Stimulated activated CD8-positive, alpha-beta memory T cell treated with anti-CD3 and anti-CD28 coated beads, Interleukin-4, amount 100 ng/mL, for 4 hours (primary cell): Measurements from ENCODE around the gene KCNJ9.

ENCODE experiments used
- DNase-seq, 2 donors: peaks; one replicate each; pipeline ENCODE4 v3.0.0-alpha.2; 2020; ENCODE audit warnings: low read depth in 2 of 2, low spot score in 1 of 2

KCNJ9 gene

GRCh38 chr1:160087118-160087662 lies 5.9 kb downstream of the KCNJ9 start:
- no peak for DNase-seq

DNA sequence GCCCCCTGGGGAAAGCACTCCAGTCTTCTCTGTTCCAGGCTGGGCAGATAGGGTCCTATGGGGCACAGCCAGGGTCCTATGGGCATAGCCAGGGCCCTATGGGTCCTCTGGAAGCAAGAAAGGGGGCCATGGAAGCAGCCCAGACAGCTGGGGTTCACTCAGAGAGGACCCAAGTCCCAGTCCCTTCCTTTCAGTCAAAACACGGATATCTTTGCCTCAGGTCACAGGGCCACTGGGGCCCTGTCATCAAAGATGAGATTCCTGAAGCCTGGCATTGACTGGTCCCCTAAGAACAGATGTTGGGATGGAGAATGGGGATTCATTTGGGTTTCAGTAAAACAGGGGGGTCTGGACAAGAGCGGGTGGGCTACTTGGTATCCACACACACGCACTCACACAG lies 8.5 kb downstream of the KCNJ9 start:
- no peak for DNase-seq

DNA sequence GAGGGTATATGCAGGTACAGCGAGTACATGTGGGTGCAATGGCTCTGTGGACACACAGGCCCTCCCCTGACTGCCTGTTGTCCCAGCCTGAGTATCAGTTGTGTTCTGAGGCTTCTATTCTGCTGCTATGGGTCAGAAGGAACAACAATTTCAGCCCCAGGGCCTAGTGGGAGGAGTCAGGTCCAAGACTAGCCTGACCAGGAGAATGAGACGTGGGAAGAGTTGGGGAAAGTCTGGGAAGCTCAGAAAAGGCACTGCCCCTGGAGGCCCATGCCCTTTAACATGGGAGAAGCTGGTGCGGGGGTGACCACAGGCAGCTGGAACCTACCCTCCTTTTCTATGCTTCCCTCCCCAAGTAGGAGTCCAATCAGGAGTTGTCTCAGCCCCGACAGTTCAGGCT lies 9.4 kb downstream of the KCNJ9 start:
- DNase-seq: no peak

GRCh38 chr1:160091666-160092223 lies 10.4 kb downstream of the KCNJ9 start:
- DNase-seq: no peak

DNA sequence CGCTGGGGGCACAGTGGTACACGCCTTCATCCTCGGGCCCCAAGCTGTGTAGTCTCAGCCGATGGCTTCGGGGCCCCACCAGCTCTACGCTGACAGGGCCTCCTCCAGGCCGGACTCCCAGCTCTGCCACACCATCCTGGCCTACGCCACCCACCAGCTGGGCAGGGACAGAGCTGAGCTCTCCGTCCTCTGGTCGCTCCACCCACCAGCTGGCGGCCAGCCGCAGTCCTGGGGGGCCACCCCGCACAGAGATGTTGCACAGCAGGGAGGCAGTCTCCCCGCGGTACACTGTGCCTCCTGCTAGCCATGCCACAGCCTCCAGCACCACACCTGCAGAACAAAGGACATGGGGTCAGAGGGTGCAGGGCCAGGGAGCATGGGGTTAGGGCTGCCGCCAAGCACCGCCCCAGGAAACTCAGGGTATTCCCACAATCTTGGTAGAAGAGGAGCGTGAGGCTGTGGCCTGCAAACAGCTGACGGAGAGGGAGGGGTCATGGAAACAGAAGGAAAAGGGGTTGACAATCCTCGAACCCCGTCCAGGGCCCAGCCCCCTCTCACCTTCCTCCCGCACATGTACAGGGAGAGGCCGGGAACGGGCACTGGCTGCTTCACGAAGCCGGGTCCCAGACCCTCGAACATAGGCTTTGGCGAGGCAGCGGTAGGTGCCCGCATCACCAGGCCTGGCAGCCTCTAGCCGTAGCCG lies 11.2 kb downstream of the KCNJ9 start:
- DNase-seq: no peak

- DNase-seq: no peak
These were observed 11.7 kb downstream of the KCNJ9 start for GRCh38 chr1:160093069-160093395.

DNA sequence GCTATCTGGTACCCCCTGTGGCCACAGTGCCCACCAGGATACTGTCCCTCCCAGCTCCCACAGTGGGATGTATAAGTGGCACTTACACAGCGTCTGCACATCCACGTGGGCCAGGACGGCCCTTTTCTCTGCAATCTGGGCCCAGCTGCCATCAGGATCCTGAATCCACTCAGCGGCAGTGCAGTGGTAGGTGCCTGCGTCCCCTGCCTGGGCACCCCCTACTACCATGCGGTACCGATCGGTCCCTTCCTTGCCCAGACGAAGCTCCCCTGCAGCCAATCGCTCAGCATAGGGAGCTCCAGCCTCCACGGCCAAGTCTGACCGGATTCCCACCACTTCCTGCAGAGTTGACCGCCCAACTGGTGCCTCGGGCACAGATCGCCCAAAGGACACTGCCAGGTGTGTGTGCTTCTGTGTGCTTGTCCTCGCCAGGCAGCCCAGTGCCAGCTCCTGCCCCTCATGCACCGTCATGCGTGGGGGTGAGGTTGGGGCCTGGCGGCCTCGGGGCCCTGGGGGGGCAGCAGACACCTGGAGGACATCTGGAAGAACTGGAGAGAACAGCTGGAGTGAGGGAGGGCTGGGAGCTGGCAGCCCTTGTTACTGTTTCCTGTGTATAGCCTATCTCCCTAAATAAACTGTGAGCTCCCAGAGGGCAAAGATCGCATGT lies 12.4 kb downstream of the KCNJ9 start:
- DNase-seq: no peak

DNA sequence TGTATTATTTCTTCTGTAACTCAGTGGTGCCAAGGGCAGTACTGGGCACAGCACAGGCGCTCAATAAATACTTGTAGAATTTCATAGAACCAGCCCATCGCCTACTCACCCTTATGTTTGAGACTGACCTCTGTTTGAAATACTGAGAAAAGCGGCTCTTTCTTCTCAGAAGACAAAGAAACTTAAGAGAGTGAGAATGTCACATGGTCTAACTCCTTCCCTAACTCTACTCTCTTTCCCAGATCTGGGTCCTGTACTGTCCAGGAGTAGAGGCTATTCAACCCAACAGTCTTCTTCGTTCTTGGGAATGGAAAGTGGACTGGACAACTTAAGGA lies 12.9 kb downstream of the KCNJ9 start:
- no peak for DNase-seq

- no peak for DNase-seq
These were observed 13.5 kb downstream of the KCNJ9 start for GRCh38 chr1:160094806-160095205.

GRCh38 chr1:160095382-160096105 lies 14.2 kb downstream of the KCNJ9 start:
- DNase-seq: no peak

DNA sequence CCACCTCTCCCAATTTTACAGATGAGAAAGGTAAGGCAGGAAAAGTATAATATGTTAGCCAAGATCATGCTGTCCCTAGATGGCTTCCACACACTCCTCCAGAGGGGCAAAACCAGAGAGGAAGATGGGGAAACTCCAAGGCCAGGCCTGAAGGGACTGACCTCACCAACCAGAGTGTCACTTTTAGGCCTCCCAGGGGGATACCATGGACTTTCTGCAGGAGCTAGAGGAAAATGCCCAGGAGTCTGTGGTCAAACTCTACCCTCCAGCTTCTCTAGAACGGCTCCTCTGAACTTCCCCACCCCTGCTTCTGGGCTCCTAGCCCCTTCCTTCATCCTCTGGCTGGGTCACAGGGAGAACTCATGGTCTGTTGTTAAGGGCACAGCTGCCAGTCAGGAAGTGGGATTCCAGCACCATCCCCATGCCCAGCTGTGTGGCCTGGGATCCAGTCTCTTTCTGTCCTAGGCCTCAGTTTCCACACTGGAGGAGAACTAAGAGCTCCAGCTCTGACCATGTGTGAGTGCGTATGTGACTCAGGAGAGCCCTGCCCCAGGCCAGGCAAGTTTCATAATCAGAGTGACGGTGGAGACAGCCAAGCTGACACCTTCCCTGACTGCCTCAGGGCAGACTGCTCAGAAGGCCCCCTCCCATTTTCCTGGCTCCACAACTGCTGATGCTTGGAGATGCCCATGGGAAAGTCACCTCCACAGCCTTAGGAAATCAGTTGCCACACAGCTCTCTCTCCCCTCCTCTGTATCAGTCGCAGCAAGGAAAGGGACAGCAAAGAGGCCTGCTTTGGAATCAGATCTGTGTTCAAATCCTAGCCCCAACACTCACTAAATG lies 15.2 kb downstream of the KCNJ9 start:
- no peak for DNase-seq

DNA sequence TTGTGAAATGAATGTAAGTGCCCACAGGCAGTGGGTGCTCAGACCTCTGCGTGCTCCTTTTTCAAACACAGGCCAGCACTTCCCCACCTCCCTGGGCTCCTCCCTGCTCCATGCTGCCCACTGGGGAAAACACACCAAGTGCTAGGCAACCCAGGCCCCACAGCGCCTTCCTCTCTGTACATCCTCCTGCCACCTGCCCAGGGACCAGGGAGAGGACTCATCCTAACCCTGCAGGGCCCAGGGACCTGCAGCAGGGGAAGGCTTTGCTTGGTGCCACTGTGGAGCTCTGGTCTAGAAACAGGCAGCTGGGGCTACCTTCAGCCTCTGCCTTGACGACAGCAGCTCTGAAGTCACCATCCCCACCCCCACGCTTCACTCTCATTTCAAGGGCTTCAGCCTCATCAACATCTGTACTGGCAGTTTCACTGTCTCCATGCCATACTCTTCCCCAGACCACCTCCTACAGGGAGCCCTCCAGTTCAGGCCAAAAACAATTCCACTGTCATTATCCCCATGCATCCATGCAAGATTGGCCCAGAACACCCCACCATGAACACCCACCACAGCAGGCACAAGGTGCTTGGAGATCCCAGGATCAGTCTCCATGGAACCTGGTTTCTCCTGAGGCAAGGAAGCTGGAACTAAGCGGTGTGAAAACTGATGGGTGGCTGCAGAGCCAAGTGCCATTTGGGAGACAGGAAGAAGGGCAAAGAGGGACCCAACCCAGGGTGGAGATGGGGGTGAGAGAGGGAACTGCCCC lies 16.0 kb downstream of the KCNJ9 start:
- no peak for DNase-seq

- peak; percentile 84 to 85 for DNase-seq
These were observed 16.8 kb downstream of the KCNJ9 start, which contains the start of gene IGSF8 for GRCh38 chr1:160097911-160098851. IGSF8 (minus strand) TSS chr1:160098619; CDS start chr1:160098472, 147 bp downstream.

DNA sequence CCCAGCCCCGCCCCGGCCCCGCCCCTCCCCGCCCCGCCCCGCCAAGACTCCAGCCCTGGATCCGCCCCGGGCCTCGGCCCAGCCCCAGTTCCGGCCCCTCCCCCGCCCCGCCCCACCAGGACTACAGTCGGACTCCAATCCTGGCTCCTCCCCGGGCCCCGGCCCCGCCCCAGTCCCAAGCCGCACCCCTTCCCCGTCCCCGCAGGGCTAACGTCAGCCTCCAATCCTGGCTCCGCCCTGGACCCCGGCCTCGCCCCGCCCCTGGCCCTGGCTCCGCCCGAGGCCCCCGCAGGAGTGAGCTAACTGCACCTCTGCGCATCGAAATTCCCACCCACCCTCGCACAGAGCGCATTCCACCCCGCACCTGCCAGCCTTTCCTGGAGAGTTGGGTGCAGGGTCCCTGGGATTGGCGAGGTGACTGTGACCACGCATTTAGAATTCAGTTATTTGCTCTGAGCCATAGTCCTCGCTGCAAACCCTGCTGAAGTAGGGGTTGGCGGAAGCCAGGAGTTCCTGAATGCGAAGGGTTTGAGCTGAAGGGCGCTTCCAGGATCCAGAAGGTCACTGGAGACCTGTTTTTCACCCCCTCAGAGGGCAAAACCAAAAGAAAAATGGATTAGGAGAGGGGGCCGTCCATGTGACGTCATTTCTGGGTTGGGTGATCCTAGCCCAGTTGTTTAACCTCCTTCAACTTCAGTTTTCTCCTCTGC lies 17.7 kb downstream of the KCNJ9 start:
- peak; percentile 97 to 98 for DNase-seq

- DNase-seq: no peak
These were observed 18.5 kb downstream of the KCNJ9 start for GRCh38 chr1:160099716-160100375.

- peak; percentile 40 to 64 for DNase-seq
These were observed 19.8 kb downstream of the KCNJ9 start for GRCh38 chr1:160101037-160101716.
